ENCODE measurements around the gene IFRD1.

DNA sequence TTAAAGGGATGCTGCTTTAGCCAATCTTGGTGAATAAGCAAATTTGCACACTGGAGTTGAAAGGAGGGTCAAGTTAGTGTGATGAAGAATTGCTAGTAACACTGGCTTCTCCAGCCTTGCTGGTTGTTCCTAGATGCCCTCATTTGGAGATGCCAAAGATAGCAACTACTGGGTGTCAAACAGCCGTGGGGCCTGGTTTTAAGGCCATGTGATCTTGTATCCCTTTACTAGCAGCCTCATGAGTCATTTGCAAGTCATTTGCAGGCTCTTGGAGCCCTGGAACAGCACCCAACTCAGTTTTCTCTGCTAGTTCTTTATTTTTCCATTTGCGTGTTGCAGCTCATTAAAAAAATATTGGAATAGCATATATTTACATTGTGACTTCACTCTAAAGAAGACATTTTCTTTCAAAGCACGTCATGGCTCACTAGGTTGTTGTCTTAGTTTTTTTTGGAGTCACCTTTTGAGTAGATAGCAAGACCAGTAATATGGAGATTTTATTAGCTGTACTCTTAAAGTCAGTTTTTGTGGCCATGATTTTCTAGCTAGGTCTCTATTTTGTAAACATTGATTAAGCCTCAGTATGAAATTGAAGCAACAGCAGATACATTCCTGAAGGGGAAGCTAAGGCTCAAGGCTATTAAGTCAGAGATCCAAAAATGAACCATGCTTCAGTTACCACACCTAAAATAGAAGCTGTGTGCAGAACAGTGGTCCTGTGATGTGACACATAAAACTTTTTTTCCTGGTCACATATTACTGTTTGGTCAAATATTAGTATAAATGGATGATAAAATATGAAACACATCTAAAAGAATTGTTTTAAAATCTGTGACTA, 31.8 kb downstream of the IFRD1 start:
- TF ChIP-seq, protein P1, sequence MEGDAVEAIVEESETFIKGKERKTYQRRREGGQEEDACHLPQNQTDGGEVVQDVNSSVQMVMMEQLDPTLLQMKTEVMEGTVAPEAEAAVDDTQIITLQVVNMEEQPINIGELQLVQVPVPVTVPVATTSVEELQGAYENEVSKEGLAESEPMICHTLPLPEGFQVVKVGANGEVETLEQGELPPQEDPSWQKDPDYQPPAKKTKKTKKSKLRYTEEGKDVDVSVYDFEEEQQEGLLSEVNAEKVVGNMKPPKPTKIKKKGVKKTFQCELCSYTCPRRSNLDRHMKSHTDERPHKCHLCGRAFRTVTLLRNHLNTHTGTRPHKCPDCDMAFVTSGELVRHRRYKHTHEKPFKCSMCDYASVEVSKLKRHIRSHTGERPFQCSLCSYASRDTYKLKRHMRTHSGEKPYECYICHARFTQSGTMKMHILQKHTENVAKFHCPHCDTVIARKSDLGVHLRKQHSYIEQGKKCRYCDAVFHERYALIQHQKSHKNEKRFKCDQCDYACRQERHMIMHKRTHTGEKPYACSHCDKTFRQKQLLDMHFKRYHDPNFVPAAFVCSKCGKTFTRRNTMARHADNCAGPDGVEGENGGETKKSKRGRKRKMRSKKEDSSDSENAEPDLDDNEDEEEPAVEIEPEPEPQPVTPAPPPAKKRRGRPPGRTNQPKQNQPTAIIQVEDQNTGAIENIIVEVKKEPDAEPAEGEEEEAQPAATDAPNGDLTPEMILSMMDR (IDR thresholded peaks at IDR 0.05; ENCODE audit: insufficient read depth, low read length, poor library complexity, severe bottlenecking) = no peak
- no peak for TF ChIP-seq EZH2phosphoT487 (conservative IDR thresholded peaks at IDR 0.05; ENCODE audit: low read length)

All from SU-DHL-6 (cell line).